ENCODE measurements around the gene ANKRD7.
A peak's percentile ranks its signal among the peaks of the same experiment; 100 is the strongest.

DNA sequence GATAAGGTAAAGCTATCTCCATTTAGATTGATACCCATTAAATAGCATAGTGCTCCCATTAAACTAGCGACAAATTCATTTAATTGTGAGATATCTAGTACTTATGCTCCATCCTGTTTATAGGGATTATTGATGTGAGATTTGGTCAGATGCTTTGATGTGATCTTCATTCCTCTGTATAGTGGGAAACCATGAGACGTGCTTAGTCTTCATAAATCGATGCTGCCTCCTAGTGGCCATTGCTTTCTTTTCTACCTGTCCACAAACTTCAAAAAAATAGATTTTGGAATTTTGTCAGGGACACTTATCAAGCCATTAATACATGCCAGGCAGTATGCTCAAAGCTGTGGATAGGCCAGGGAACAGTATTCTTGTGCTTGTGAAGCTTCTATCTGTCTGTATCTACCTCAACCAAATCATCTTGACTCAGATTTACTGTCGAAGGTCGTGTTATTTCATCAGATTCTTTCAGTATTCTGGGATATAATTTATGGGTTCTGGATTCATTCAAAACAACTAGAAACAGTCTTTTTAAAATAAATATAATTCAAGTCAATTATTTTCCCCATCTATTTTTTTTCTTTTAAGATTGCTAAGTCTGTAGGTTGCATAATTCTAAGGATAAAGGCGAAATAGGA is 28.5 kb upstream of the ANKRD7 start:
- TF ChIP-seq, protein P1, sequence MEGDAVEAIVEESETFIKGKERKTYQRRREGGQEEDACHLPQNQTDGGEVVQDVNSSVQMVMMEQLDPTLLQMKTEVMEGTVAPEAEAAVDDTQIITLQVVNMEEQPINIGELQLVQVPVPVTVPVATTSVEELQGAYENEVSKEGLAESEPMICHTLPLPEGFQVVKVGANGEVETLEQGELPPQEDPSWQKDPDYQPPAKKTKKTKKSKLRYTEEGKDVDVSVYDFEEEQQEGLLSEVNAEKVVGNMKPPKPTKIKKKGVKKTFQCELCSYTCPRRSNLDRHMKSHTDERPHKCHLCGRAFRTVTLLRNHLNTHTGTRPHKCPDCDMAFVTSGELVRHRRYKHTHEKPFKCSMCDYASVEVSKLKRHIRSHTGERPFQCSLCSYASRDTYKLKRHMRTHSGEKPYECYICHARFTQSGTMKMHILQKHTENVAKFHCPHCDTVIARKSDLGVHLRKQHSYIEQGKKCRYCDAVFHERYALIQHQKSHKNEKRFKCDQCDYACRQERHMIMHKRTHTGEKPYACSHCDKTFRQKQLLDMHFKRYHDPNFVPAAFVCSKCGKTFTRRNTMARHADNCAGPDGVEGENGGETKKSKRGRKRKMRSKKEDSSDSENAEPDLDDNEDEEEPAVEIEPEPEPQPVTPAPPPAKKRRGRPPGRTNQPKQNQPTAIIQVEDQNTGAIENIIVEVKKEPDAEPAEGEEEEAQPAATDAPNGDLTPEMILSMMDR (conservative IDR thresholded peaks at IDR 0.05): peak; percentile 80
- no peak for TF ChIP-seq EZH2 (IDR thresholded peaks at IDR 0.05; ENCODE audit: low read depth)

All from PC-9 (cell line).